Measurements from ENCODE around the gene KLHL29. TPM values are rescaled to one million over a fixed set of nuclear protein-coding genes. Genes with fewer than 3 reads are reported as not detected.

KLHL29 gene
- total and polyA plus RNA-seq, 2 experiments from 2014 or later: 3.8 to 9.9 TPM

- DNase-seq (ENCODE audit: low spot score): no peak
- Histone ChIP-seq H2AFZ (no peak overlapping the region), H4K20me1 (ENCODE audit: insufficient read depth, poor library complexity, severe bottlenecking) (no peaks in the 10 kb centered on the region), H3K36me3 (replicated peaks; ENCODE audit: insufficient read depth, low read depth) (no peaks in the 10 kb centered on the region), H3K4me3 (no peak overlapping the region), H3K79me2 (no peaks in the 10 kb centered on the region), H3K4me2 (no peak overlapping the region), H3K27ac (no peak overlapping the region), H3K9me2 (replicated peaks; ENCODE audit: insufficient read depth) (no peaks in the 10 kb centered on the region), H3K4me1 (ENCODE audit: insufficient read depth) (peaks cover 20% of the 10 kb centered on the region), H3K9me3 (ENCODE audit: low read depth) (no peaks in the 10 kb centered on the region), H3K27me3 (no peaks in the 10 kb centered on the region)
- no peak for TF ChIP-seq EZH2phosphoT487 (IDR thresholded peaks at IDR 0.05; ENCODE audit: low read depth, severe bottlenecking, unreplicated experiment)
- TF ChIP-seq CTCF (IDR thresholded peaks at IDR 0.05; ENCODE audit: poor library complexity): peak; percentile 45
- whole genome bisulfite sequencing (ENCODE audit: low lambda C conversion rate, missing lambda C conversion rate): 61% methylated on average over 5 of the region's 5 CpGs
Observed at GRCh38 chr2:23624378-23624777, 239.4 kb downstream of the KLHL29 start.

DNA sequence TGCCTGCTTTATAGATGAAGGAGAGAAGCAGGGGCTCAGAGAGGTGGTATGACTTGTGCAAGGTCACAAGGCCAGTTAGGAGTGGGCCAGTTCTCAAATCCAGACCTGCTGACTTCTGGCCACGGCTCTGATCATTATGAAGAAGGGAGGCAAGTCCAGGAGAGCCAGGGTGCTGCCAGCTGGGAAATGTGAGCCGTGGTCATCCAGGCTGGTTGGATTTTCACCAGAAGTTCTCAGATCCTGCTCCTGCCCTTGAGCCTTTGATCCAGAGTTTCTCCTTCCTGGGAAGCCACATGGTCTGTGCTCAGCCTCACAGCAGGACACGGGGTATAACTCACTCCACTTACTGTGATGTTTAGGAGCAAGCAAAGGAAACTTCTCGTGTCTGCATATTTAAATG, 239.9 kb downstream of the KLHL29 start:
- Histone ChIP-seq H3K4me3 (no peak overlapping the region), H3K79me2 (no peaks in the 10 kb centered on the region), H3K27ac (no peak overlapping the region), H3K9me3 (ENCODE audit: low read depth) (no peaks in the 10 kb centered on the region), H3K27me3 (no peaks in the 10 kb centered on the region), H4K20me1 (ENCODE audit: insufficient read depth, poor library complexity, severe bottlenecking) (no peaks in the 10 kb centered on the region), H2AFZ (no peak overlapping the region), H3K36me3 (replicated peaks; ENCODE audit: insufficient read depth, low read depth) (no peaks in the 10 kb centered on the region), H3K4me2 (no peak overlapping the region), H3K9me2 (replicated peaks; ENCODE audit: insufficient read depth) (no peaks in the 10 kb centered on the region), H3K4me1 (ENCODE audit: insufficient read depth) (peaks cover 20% of the 10 kb centered on the region)
- TF ChIP-seq CTCF (IDR thresholded peaks at IDR 0.05; ENCODE audit: poor library complexity): no peak
- TF ChIP-seq EZH2 (IDR thresholded peaks at IDR 0.05; ENCODE audit: borderline replicate concordance): no peak
- no peak for TF ChIP-seq EZH2phosphoT487 (IDR thresholded peaks at IDR 0.05; ENCODE audit: low read depth, severe bottlenecking, unreplicated experiment)
- no peak for DNase-seq (ENCODE audit: low spot score)
- WGBS (ENCODE audit: low lambda C conversion rate, missing lambda C conversion rate): 60% methylated on average over 4 of the region's 4 CpGs

DNA sequence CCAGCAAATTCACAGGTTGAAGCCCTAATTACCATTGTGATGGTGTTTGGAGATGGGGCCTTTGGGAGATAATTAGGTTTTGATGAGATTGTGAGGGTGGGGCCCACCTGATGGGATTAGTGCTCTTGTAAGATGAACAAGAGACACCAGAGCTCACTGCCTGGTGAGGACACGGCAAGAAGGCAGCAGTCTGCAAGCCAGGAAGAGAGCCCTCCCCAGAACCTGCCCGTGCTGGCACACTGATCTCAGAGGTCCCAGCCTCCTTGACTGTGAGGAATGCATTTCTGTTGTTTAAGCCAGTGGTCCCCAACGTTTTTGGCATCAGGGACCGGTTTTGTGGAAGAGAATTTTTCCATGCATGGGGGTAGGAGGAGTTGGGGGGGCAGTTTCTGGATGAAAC, 240.7 kb downstream of the KLHL29 start:
- TF ChIP-seq CTCF (IDR thresholded peaks at IDR 0.05; ENCODE audit: poor library complexity) (no peak), EZH2phosphoT487 (IDR thresholded peaks at IDR 0.05; ENCODE audit: low read depth, severe bottlenecking, unreplicated experiment) (no peak), EZH2 (IDR thresholded peaks at IDR 0.05; ENCODE audit: borderline replicate concordance) (no peak)
- H3K36me3 ChIP-seq (replicated peaks; ENCODE audit: insufficient read depth, low read depth): no peaks in the 10 kb centered on the region
- no peak overlapping the region for H2AFZ ChIP-seq
- 84% methylated on average over 4 of the region's 4 CpGs for WGBS (ENCODE audit: low lambda C conversion rate, missing lambda C conversion rate)
- no peaks in the 10 kb centered on the region for H3K9me3 ChIP-seq (ENCODE audit: low read depth)
- no peak overlapping the region for H3K27ac ChIP-seq
- peaks cover 15% of the 10 kb centered on the region for H3K4me1 ChIP-seq (ENCODE audit: insufficient read depth)
- no peaks in the 10 kb centered on the region for H3K9me2 ChIP-seq (replicated peaks; ENCODE audit: insufficient read depth)
- H3K79me2 ChIP-seq: no peaks in the 10 kb centered on the region
- H4K20me1 ChIP-seq (ENCODE audit: insufficient read depth, poor library complexity, severe bottlenecking): no peaks in the 10 kb centered on the region
- H3K27me3 ChIP-seq: no peaks in the 10 kb centered on the region
- no peak overlapping the region for H3K4me2 ChIP-seq
- no peak overlapping the region for H3K4me3 ChIP-seq
- DNase-seq (ENCODE audit: low spot score): no peak

DNA sequence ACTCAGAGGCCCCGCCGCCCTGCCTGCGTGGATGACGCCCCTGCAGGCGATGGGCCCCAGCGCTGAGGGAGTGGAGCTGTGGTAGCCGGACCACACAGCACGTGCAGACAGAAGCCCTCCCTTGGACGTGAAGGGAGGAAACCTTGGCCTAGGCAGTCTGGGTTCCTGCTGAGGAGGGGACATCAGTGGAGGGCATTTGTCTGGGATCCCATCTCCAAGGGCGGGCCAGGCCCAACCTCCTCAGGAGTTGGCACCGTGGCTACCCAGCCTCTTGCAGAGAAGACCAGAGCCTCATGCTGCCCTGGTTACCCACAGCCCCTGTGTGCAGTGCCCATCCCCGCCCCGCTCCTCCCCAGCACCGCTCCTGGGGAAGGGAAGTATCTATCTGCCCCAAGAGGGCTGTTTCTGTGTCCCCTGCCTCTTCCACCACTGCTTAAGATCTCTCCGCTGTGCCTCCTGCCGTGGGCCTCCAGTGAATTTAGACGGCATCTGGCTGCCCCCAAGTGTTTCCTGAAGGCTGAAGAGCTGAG, 241.8 kb downstream of the KLHL29 start:
- 83% methylated on average over 17 of the region's 17 CpGs for WGBS (ENCODE audit: low lambda C conversion rate, missing lambda C conversion rate)

More for the DNA sequence above, 241.8 kb downstream of the KLHL29 start:
- Histone ChIP-seq H3K27ac (no peak overlapping the region), H3K4me1 (ENCODE audit: insufficient read depth) (peaks cover 5% of the 10 kb centered on the region), H3K36me3 (replicated peaks; ENCODE audit: insufficient read depth, low read depth) (no peaks in the 10 kb centered on the region), H2AFZ (no peak overlapping the region), H4K20me1 (ENCODE audit: insufficient read depth, poor library complexity, severe bottlenecking) (no peaks in the 10 kb centered on the region), H3K4me3 (no peak overlapping the region), H3K9me2 (replicated peaks; ENCODE audit: insufficient read depth) (no peaks in the 10 kb centered on the region), H3K4me2 (no peak overlapping the region), H3K79me2 (no peaks in the 10 kb centered on the region), H3K9me3 (ENCODE audit: low read depth) (no peaks in the 10 kb centered on the region), H3K27me3 (no peaks in the 10 kb centered on the region)
- TF ChIP-seq EZH2 (IDR thresholded peaks at IDR 0.05; ENCODE audit: borderline replicate concordance) (no peak), CTCF (IDR thresholded peaks at IDR 0.05; ENCODE audit: poor library complexity) (no peak), EZH2phosphoT487 (IDR thresholded peaks at IDR 0.05; ENCODE audit: low read depth, severe bottlenecking, unreplicated experiment) (no peak)
- DNase-seq (ENCODE audit: low spot score): no peak

Measured in hepatocyte (in vitro differentiated cells).